GM12892 (cell line): ENCODE measurements around the gene PPP1R13B.

Source experiments
- POLR2A ChIP-seq: IDR thresholded peaks from 2 replicates; pipeline ENCODE4 v1.6.1; 2011; ENCODE audit warnings: low read depth, low read length, control low read depth
- TAF1 ChIP-seq: IDR thresholded peaks from 2 replicates; pipeline ENCODE4 v1.6.1; 2011; ENCODE audit warnings: low read depth, mild to moderate bottlenecking, control low read depth, low read length, borderline replicate concordance

DNA sequence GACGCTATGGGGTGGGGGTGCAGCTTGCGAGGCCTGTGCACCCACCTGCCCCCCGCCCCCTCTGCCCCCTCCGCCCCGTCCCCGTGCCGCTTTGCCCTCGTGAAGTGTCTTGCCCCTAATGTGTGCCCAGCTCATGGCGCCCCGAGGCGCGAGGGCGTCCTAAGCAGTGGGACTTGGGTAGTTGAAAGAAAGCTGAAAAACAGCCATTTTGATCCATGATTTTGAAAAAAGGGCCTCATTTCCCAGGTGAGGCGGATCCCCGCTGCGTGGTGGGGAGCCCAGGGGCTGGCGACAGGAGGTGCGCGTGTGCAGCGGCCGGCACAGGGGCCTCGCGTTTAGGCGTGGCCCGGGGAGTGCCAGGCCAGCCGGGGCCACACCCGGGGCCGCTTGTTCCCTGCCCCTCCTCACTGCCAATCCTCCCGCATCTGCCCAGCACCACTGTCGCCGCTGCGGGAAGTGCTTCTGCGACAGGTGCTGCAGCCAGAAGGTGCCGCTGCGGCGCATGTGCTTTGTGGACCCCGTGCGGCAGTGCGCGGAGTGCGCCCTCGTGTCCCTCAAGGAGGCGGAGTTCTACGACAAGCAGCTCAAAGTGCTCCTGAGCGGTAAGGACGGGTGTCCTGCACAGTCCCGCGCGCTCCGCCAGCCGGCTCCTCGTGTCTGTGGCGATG, 119.9 kb downstream of the PPP1R13B start:
- TF ChIP-seq POLR2A (no peak), TAF1 (no peak)
